ENCODE results near the gene KLHL10.
"Not testable (repeated sequence)": the region's sequence is repeated elsewhere in the genome, so short reads cannot be mapped to it uniquely, and the experiment has no call there.

KLHL10 gene

GRCh38 chr17:41864498-41864835 is 26.8 kb downstream of the KLHL10 start:
- Mint-ChIP-seq H3K27me3 (no peaks in the 10 kb centered on the region), H3K36me3 (ENCODE audit: low read depth) (peaks cover 33% of the 10 kb centered on the region), H3K9me3 (no peaks in the 10 kb centered on the region), H3K4me1 (ENCODE audit: low read depth) (peaks cover 39% of the 10 kb centered on the region), H3K4me3 (no peak overlapping the region), H3K27ac (no peak overlapping the region)

- Mint-ChIP-seq H3K4me3 (no peak within 1 kb of the TSS), H3K27ac (peak within 1 kb of the TSS; percentile 76), H3K36me3 (ENCODE audit: low read depth) (peaks cover 34% of the 10 kb centered on the region), H3K4me1 (ENCODE audit: low read depth) (peaks cover 44% of the 10 kb centered on the region), H3K27me3 (no peaks in the 10 kb centered on the region), H3K9me3 (no peaks in the 10 kb centered on the region)
Observed at GRCh38 chr17:41864836-41865595, 27.4 kb downstream of the KLHL10 start, which contains the start of gene KLHL11. KLHL11 (minus strand) TSS chr17:41865423; CDS start chr17:41865370, 53 bp downstream.

- Mint-ChIP-seq H3K9me3 (no peaks in the 10 kb centered on the region), H3K4me1 (ENCODE audit: low read depth) (peaks cover 48% of the 10 kb centered on the region), H3K4me3 (no peak overlapping the region), H3K27ac (peak overlapping the region; percentile 76), H3K27me3 (no peaks in the 10 kb centered on the region), H3K36me3 (ENCODE audit: low read depth) (peaks cover 38% of the 10 kb centered on the region)
Observed at GRCh38 chr17:41865596-41865893, 27.9 kb downstream of the KLHL10 start.

GRCh38 chr17:41868568-41868967 is 30.9 kb downstream of the KLHL10 start:
- H3K9me3 Mint-ChIP-seq, result no peaks in the 10 kb centered on the region
- H3K27me3 Mint-ChIP-seq, result no peaks in the 10 kb centered on the region
- H3K27ac Mint-ChIP-seq, result peak overlapping the region; percentile 83
- peak overlapping the region; percentile 50 for H3K4me3 Mint-ChIP-seq
- peaks cover 62% of the 10 kb centered on the region for H3K36me3 Mint-ChIP-seq (ENCODE audit: low read depth)
- H3K4me1 Mint-ChIP-seq (ENCODE audit: low read depth), result peaks cover 42% of the 10 kb centered on the region

GRCh38 chr17:41869426-41869825 is 31.8 kb downstream of the KLHL10 start:
- peaks cover 67% of the 10 kb centered on the region for H3K36me3 Mint-ChIP-seq (ENCODE audit: low read depth)
- no peaks in the 10 kb centered on the region for H3K27me3 Mint-ChIP-seq
- H3K27ac Mint-ChIP-seq, result peak overlapping the region; percentile 83
- H3K9me3 Mint-ChIP-seq, result no peaks in the 10 kb centered on the region
- peaks cover 42% of the 10 kb centered on the region for H3K4me1 Mint-ChIP-seq (ENCODE audit: low read depth)
- peak overlapping the region; percentile 50 for H3K4me3 Mint-ChIP-seq

- H3K27me3 Mint-ChIP-seq, result no peaks in the 10 kb centered on the region
- no peaks in the 10 kb centered on the region for H3K9me3 Mint-ChIP-seq
- H3K4me1 Mint-ChIP-seq (ENCODE audit: low read depth), result peaks cover 42% of the 10 kb centered on the region
- no peak overlapping the region for H3K4me3 Mint-ChIP-seq
- H3K36me3 Mint-ChIP-seq (ENCODE audit: low read depth), result peaks cover 72% of the 10 kb centered on the region
- H3K27ac Mint-ChIP-seq, result peak overlapping the region; percentile 47
Observed at GRCh38 chr17:41870097-41870496, 32.5 kb downstream of the KLHL10 start.

- H3K4me3 Mint-ChIP-seq, result no peak overlapping the region
Observed at GRCh38 chr17:41870627-41871026, 33.0 kb downstream of the KLHL10 start.

GRCh38 chr17:41871789-41872188 is 34.2 kb downstream of the KLHL10 start:
- Mint-ChIP-seq H3K36me3 (ENCODE audit: low read depth) (peaks cover 76% of the 10 kb centered on the region), H3K27ac (peak overlapping the region; percentile 61), H3K27me3 (no peaks in the 10 kb centered on the region), H3K4me3 (no peak overlapping the region), H3K9me3 (no peaks in the 10 kb centered on the region), H3K4me1 (ENCODE audit: low read depth) (peaks cover 37% of the 10 kb centered on the region)

More at GRCh38 chr17:41870627-41871026, 33.0 kb downstream of the KLHL10 start:
- Mint-ChIP-seq H3K4me1 (ENCODE audit: low read depth) (peaks cover 39% of the 10 kb centered on the region), H3K27me3 (no peaks in the 10 kb centered on the region), H3K36me3 (ENCODE audit: low read depth) (peaks cover 73% of the 10 kb centered on the region), H3K27ac (peak overlapping the region; percentile 47), H3K9me3 (no peaks in the 10 kb centered on the region)

GRCh38 chr17:41873559-41874292 is 36.1 kb downstream of the KLHL10 start:
- no peak overlapping the region for H3K27ac Mint-ChIP-seq
- H3K36me3 Mint-ChIP-seq (ENCODE audit: low read depth), result peaks cover 76% of the 10 kb centered on the region
- no peak overlapping the region for H3K4me3 Mint-ChIP-seq
- H3K27me3 Mint-ChIP-seq, result no peaks in the 10 kb centered on the region
- H3K4me1 Mint-ChIP-seq (ENCODE audit: low read depth), result peaks cover 21% of the 10 kb centered on the region
- no peaks in the 10 kb centered on the region for H3K9me3 Mint-ChIP-seq

- Mint-ChIP-seq H3K4me1 (ENCODE audit: low read depth) (peaks cover 15% of the 10 kb centered on the region), H3K36me3 (ENCODE audit: low read depth) (peaks cover 71% of the 10 kb centered on the region)
- not testable (repeated sequence) for H3K27me3 Mint-ChIP-seq, H3K27ac Mint-ChIP-seq, H3K4me3 Mint-ChIP-seq, H3K9me3 Mint-ChIP-seq
Observed at GRCh38 chr17:41874293-41874670, 36.7 kb downstream of the KLHL10 start.

- Mint-ChIP-seq H3K9me3 (no peaks in the 10 kb centered on the region), H3K36me3 (ENCODE audit: low read depth) (peaks cover 62% of the 10 kb centered on the region), H3K4me3 (no peak overlapping the region), H3K4me1 (ENCODE audit: low read depth) (no peaks in the 10 kb centered on the region), H3K27ac (no peak overlapping the region), H3K27me3 (no peaks in the 10 kb centered on the region)
Observed at GRCh38 chr17:41880130-41880529, 42.5 kb downstream of the KLHL10 start.

GRCh38 chr17:41882756-41883155 is 45.1 kb downstream of the KLHL10 start:
- no peak overlapping the region for H3K4me3 Mint-ChIP-seq
- no peaks in the 10 kb centered on the region for H3K4me1 Mint-ChIP-seq (ENCODE audit: low read depth)
- no peaks in the 10 kb centered on the region for H3K9me3 Mint-ChIP-seq
- no peaks in the 10 kb centered on the region for H3K27me3 Mint-ChIP-seq
- no peak overlapping the region for H3K27ac Mint-ChIP-seq
- H3K36me3 Mint-ChIP-seq (ENCODE audit: low read depth), result peaks cover 68% of the 10 kb centered on the region

- Mint-ChIP-seq H3K9me3 (no peaks in the 10 kb centered on the region), H3K4me3 (no peak overlapping the region), H3K36me3 (ENCODE audit: low read depth) (peaks cover 65% of the 10 kb centered on the region), H3K27me3 (no peaks in the 10 kb centered on the region), H3K4me1 (ENCODE audit: low read depth) (no peaks in the 10 kb centered on the region), H3K27ac (no peak overlapping the region)
Observed at GRCh38 chr17:41885733-41886132, 48.1 kb downstream of the KLHL10 start.

- Mint-ChIP-seq H3K36me3 (ENCODE audit: low read depth) (peaks cover 60% of the 10 kb centered on the region), H3K4me1 (ENCODE audit: low read depth) (no peaks in the 10 kb centered on the region), H3K27ac (no peak overlapping the region), H3K27me3 (no peaks in the 10 kb centered on the region), H3K9me3 (no peaks in the 10 kb centered on the region), H3K4me3 (no peak overlapping the region)
Observed at GRCh38 chr17:41888332-41888965, 50.8 kb downstream of the KLHL10 start.

Data from stimulated activated naive CD8-positive, alpha-beta T cell treated with anti-CD3 and anti-CD28 coated beads, Interleukin-15, Interleukin-2, amounts not matched to agents 100 ng/mL and 50 ng/mL, for 24 hours (primary cell).